NCI-H2196 (cell line): ENCODE results near the gene COG2.
"Not testable (repeated sequence)": the region's sequence is repeated elsewhere in the genome, so short reads cannot be mapped to it uniquely, and the experiment has no call there.

Experiments
- DNase-seq: peaks from one replicate; lab custom pipeline; 2025; ENCODE audit not compliant: unreplicated experiment; lab: John Stamatoyannopoulos, UW

COG2 gene

DNA sequence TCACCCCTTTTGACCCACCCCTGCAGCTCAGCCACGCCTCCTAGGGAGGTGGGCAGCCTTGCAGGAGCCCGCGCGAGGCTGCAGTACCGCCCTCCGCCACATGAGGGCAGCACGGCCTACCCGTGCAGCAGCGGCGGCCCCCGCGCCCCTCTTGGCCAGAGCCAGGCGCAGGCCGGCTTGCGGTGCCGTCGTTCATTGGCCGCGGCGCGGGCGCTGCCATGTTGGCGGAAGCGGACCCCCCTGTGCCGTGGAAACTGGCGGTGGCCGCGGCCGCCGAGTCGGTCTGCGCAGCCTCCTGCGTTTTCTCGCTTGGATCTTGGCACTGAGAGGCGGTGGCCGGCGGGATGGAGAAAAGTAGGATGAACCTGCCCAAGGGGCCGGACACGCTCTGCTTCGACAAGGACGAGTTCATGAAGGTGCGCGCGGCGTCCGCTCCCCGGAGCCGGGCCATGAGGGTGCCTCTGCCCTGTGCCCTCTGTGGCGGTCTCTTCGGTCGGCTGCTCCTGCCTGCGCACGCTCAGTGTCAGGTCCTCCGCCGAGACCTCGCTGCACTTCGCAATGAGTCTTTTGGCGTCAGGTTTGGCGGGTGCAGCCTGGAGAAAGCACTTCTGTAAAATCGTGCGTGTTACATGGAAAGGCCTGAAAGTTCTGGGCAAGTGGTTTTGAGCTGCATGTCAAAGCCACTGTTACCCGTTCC lies at the start of gene COG2:
Gene COG2 (plus strand): TSS at position 219 of the 697 bp plus-strand sequence. CDS start 126 bp downstream, at position 345.
- peak; percentile 94 for DNase-seq

GRCh38 chr1:230592848-230593414 lies 49.4 kb upstream of the COG2 start:
- DNase-seq: no peak

DNA sequence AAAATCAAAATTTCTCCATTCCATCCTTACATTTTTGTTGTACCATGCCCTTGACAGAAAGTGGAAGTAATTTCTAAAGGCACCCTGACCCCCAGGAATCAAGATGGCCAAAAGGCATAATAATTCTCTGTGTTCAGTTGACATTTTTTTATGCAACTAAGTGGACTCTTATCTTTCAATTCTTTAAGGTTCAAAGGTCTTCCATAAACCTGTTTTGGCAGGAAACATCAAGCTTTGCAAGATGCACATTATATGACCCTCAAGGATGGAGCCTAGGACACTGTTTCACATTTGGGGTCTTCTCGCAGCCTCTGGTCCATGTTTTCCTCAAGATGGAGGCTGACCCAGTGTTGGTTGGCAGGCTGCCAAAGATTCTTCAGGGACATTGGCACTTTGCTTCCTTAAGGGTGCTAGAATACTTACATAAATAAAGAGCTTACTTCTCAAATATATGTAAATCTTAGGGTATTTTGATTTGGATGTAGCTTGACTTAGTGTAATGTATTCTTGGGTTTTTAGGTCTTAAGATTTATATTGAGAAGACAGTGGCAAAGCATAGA lies 48.0 kb upstream of the COG2 start:
- DNase-seq: no peak

GRCh38 chr1:230595181-230595580 lies 47.1 kb upstream of the COG2 start:
- DNase-seq: no peak

DNA sequence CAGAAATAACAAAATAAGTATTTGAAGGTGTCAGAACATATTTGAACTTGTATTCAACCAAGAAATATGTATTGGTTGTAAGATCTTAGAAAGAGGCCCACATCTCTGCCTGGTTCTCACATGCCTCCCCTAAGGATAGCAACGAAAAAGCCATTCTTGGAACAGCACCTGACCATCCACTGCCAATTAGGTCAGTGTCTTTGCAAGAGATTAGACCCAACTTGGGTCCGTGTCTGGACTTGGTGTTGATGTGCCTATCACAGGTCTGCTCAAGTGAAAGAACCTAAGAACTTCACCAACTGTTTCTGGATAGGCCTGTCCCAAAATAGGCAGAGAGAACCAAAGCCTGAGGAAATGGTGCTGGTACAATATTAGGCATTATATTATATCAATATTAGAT lies 46.0 kb upstream of the COG2 start:
- no peak for DNase-seq

DNA sequence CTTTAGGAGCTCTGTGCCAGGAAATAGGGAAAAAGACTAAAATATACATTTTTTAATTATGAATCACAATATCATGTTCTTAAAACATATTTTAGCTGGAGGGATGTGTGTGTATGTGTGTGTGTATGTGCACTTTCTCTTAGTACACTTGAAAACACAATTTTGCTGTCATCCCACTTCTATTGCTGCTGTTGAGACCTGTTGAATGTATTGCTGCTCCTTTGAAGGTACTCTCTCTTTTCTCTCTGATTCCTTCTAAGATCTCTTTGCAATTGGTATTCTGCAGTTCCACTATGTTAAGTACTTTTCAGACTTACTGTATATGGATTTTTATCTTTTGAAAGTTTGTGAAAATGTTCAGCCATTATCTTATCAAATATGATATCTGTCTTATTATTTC lies 43.5 kb upstream of the COG2 start:
- DNase-seq: no peak

- no peak for DNase-seq
Measured at GRCh38 chr1:230599926-230600656, 42.2 kb upstream of the COG2 start.

DNA sequence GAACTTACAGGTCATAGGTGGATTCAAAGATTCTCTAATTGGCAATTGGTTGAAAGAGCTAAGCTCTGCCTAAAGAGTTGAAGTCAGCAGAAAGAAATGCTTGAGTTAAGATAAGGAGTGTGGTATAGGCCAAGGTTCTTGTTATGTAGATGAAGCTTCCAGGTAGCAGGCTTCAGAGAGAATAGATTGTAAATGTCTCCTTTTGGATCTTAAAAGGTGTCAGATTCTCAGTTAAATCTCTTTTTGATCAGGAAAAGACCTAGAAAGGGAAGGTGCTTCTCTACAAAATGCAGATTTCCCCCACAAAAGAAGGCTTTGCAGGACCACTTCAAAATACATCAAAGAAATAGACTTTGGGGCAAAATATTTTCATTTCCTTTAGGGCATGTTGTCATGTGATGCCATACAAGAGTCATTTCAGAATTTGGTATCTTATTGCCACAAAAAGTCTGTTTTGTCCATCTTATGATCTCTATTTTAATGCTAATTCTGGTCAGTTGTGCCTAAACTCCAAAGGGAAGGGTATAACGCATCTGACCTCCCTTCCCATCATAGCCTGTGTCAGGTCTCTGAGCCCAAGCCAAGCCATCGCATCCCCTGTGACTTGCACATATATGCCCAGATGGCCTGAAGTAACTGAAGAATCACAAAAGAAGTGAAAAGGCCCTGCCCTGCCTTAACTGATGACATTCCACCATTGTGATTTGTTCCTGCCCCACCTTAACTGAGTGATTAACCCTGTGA lies 41.5 kb upstream of the COG2 start:
- not testable (repeated sequence) for DNase-seq

- no peak for DNase-seq
Measured at GRCh38 chr1:230609208-230609607, 33.1 kb upstream of the COG2 start.

GRCh38 chr1:230610589-230610988 lies 31.7 kb upstream of the COG2 start:
- DNase-seq: no peak

DNA sequence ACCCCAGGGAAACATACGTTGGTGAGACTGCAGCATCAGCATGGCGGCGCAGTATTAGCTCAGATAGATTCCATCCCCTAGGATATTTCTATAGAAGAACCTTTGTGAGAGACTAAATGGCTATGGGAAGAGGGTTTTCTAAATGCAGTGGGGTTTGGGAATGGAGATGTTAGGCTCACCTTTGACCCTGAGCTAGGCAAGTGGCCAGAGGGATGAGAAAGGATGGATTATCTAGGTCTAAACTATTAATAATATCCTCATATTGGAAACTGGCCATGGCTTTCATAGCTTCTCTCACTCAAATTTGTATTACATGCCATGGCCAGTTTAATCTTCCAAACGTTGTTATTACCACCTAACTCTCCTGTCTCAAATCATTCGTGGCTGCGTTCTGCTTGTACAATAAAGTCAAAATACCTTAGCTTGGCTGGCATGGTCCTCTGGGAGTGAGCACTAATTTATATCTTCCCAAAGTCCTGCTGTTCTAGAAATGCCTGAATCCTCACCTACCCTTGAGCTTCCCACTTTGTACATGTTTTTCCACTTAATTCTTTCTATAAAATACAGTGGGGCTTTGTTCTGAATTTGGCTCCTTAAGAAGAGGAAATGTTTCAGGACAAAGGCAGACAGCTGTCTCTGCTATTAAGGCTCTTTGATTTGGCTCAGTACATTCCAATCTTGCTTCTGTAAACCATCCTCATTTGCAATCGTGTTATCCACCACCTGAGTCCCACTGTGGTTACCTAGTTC lies 31.0 kb upstream of the COG2 start:
- DNase-seq: no peak

GRCh38 chr1:230611878-230612235 lies 30.4 kb upstream of the COG2 start:
- DNase-seq: no peak

DNA sequence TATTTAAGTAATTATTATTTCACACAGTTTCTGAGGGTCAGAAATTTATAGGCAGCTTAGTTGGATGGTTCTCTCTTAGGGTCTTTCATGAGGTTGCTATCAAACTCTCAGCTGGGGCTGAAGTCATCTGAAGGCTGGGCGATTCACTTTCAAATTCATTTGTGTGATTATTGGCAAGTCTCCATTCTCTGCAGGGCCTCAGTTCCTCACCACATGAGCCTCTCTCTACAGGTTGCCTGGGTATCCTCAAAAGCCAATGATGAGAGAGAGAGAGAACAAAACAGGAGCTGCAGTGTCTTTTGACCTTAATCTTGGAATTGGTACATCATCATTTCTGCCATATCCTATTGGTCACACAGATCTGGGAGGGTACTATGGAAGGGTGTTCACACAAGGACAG lies 29.6 kb upstream of the COG2 start:
- DNase-seq: no peak

GRCh38 chr1:230614121-230614520 lies 28.2 kb upstream of the COG2 start:
- no peak for DNase-seq

GRCh38 chr1:230618537-230618936 lies 23.7 kb upstream of the COG2 start:
- no peak for DNase-seq

GRCh38 chr1:230620649-230621323 lies 21.5 kb upstream of the COG2 start:
- no peak for DNase-seq

- no peak for DNase-seq
Measured at GRCh38 chr1:230621324-230622030, 20.8 kb upstream of the COG2 start.

DNA sequence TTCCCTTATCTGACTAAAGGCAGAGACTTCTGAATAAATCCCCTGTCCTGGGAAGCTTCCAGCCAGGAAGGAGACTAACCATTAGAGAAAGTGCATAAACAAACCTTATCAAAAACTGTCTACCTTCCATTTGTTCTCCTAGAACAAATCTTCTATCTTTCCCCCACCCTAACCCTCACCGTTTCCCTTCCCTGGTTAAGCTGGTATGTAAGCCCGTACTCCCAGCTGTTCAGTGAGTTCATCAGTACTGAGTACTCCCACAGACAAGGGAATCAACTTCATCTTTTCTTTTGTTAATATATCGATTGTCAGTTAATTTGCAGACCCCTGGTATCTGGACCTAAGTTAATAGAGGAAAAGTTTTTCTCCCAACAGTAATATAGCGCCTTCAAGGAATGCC lies 20.1 kb upstream of the COG2 start:
- DNase-seq: no peak

- no peak for DNase-seq
Measured at GRCh38 chr1:230624097-230624713, 18.1 kb upstream of the COG2 start.
